Right lobe of liver (tissue), 4 donors: Measurements from ENCODE around the gene GET3.

Experiments used
- CTCF ChIP-seq, 4 donors: fragments of 200-600 bp in 3 of 4; fragments of 450-650 bp in 1 of 4; IDR thresholded peaks; one replicate each; pipeline versions ENCODE4 v1.5.1 to v1.8.0; 2016 to 2022; ENCODE audit warnings: antibody characterized with exemption in 4 of 4, mild to moderate bottlenecking in 2 of 4
- POLR2A ChIP-seq: fragments of 450-650 bp; IDR thresholded peaks from one replicate; pipeline ENCODE4 v1.6.1; 2017; ENCODE audit warnings: antibody characterized with exemption, mild to moderate bottlenecking
- donor health status: DM: no; HTN: no; CAD: no.
- donor health status: DM: no; HTN: no; CAD: no.
- donor health status: DM: no; HTN: yes; CAD: no.

- TF ChIP-seq POLR2A = no peak
- no peak for TF ChIP-seq CTCF (IDR thresholded peaks at IDR 0.05)
Measured at GRCh38 chr19:12786952-12787351, 49.7 kb downstream of the GET3 start.
